ENCODE measurements around the gene PLN. TPM values are rescaled to one million over a fixed set of nuclear protein-coding genes. Genes with fewer than 3 reads are reported as not detected.
A peak's percentile ranks its signal among the peaks of the same experiment; 100 is the strongest.

PLN gene
- total RNA-seq, 3 donors from 2014 or later, result 2.9 to 5.7 (median 4.6) TPM

DNA sequence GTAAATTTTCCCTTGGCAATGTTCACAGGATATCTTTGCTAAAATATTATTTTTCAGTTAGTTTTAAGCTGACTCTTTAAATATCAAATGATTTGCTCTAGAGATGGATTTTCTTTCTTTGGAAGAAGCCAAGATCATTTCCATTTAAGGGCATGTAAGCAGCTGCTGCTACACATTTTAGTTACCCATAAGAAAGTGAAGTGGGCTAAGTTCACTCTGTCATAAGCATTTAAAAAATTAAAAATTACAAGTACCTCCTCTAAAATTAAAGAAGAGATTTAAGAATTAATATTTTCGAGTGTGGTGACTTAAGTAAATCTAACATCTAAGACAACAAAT is 1.2 kb upstream of the PLN start:
- no peaks in the 10 kb centered on the region for H3K4me1 ChIP-seq
- H3K4me3 ChIP-seq, result no peak overlapping the region
- no peak for TF ChIP-seq POLR2AphosphoS5 (IDR thresholded peaks at IDR 0.05)
- TF ChIP-seq, protein P1, sequence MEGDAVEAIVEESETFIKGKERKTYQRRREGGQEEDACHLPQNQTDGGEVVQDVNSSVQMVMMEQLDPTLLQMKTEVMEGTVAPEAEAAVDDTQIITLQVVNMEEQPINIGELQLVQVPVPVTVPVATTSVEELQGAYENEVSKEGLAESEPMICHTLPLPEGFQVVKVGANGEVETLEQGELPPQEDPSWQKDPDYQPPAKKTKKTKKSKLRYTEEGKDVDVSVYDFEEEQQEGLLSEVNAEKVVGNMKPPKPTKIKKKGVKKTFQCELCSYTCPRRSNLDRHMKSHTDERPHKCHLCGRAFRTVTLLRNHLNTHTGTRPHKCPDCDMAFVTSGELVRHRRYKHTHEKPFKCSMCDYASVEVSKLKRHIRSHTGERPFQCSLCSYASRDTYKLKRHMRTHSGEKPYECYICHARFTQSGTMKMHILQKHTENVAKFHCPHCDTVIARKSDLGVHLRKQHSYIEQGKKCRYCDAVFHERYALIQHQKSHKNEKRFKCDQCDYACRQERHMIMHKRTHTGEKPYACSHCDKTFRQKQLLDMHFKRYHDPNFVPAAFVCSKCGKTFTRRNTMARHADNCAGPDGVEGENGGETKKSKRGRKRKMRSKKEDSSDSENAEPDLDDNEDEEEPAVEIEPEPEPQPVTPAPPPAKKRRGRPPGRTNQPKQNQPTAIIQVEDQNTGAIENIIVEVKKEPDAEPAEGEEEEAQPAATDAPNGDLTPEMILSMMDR (IDR thresholded peaks at IDR 0.05), result no peak
- no peak for TF ChIP-seq POLR2A (IDR thresholded peaks at IDR 0.05)
- H3K9me3 ChIP-seq, result no peaks in the 10 kb centered on the region
- H3K27me3 ChIP-seq, result no peaks in the 10 kb centered on the region
- H3K36me3 ChIP-seq, result no peaks in the 10 kb centered on the region
- no peak overlapping the region for H3K27ac ChIP-seq
- no peak for DNase-seq (ENCODE audit: low spot score in 2 of 2)
- intact Hi-C loops (cut with DNase I; ENCODE audit: low total_unique reads), result no loop called here

DNA sequence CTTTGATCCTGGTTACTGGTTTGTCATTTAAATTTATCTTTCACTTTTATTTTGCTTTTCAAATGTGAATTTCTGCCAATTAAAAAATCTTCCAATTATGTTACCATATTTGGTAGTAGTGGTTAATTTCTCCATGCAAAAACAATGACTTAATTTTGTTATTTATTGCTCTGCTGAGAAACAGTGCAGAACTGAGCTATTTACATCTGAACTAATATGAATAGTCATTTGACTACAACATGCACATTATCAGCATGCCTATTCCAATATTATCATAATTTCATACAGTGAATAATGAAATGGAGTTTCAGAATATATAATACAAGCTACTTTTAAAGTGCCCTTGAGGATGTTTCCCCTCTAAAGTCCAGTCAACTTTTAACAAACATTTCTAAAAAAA is 517 bp downstream of the PLN start:
- TF ChIP-seq POLR2AphosphoS5 (IDR thresholded peaks at IDR 0.05) (no peak), POLR2A (IDR thresholded peaks at IDR 0.05) (no peak)
- TF ChIP-seq, protein P1 (IDR thresholded peaks at IDR 0.05), result no peak
- H3K36me3 ChIP-seq, result no peaks in the 10 kb centered on the region
- H3K4me1 ChIP-seq, result no peaks in the 10 kb centered on the region
- no peak overlapping the region for H3K27ac ChIP-seq
- intact Hi-C loops (cut with DNase I; ENCODE audit: low total_unique reads), result no loop called here
- no peak overlapping the region for H3K4me3 ChIP-seq
- no peaks in the 10 kb centered on the region for H3K9me3 ChIP-seq
- DNase-seq (ENCODE audit: low spot score in 2 of 2), result no peak
- no peaks in the 10 kb centered on the region for H3K27me3 ChIP-seq

DNA sequence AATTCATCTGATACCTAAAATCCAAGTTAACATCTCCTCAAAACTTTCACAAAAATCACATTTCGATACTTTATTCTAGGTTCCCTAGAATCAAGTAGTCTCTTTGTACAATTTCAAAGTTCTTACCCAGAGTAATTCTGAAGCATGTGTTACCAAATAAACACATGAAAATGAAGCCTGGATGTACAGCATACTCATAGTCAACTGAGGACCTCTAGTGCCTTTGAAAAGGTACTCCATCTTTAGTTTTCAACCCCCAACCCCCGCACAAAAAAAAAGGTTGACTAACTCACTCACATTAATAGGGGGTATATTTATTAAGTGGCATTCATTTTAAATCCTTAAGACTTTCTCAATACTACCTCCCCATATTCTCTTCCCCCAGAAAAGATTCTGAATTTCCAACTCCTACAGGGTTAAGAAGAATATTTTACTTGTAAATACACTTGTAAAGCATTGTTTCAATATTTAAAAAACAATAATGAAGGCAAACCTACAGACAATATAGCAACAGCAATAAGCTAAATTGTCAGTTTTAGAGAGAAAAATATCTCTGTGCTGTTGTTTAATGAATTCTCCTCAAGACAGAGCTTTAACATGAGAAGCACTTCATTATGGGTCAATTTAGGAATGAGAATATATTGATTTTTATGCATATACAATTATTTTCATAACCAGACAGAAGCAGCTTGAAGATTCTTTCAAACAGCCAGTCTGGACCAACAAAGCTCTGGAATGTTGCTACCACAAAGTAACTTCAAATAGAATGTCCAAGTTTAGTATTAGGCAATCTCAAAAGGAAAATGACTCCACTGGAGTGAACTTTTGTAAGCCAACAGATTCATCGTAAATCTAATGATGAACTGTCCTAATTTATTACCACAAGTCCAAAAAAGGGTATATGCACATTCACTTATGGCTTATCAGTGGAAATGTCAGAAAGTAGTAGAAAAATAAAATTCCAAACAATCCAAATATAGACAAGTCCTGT is 3.3 kb downstream of the PLN start:
- intact Hi-C loops (cut with DNase I; ENCODE audit: low total_unique reads), result no loop called here
- Histone ChIP-seq H3K36me3 (no peaks in the 10 kb centered on the region), H3K27ac (no peak overlapping the region), H3K27me3 (no peaks in the 10 kb centered on the region), H3K9me3 (no peaks in the 10 kb centered on the region), H3K4me3 (no peak overlapping the region), H3K4me1 (no peaks in the 10 kb centered on the region)
- TF ChIP-seq, protein P1 (IDR thresholded peaks at IDR 0.05), result peak in 2 of 3 donors; percentile 53 to 55
- no peak for TF ChIP-seq POLR2A (IDR thresholded peaks at IDR 0.05)
- TF ChIP-seq POLR2AphosphoS5 (IDR thresholded peaks at IDR 0.05), result no peak
- DNase-seq (ENCODE audit: low spot score in 2 of 2), result no peak

DNA sequence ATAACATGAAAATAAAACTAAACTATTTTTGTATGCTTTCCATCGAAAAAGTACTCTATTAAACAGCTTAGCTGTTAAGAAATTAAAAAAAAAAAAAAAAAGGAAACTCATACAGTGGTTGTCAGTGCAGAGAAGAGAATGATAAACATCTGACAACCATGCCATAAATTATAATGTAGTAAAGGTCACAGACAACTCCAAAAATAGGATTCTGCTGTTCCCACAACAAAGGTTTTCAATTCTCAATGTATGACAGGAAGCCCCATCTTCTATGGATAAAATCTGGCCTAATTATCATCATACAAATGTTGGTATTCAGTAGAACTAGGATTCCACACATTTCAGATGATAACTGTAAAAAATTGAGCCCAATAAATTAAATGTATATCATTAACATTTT is 5.0 kb downstream of the PLN start:
- H3K27me3 ChIP-seq, result no peaks in the 10 kb centered on the region
- intact Hi-C loops (cut with DNase I; ENCODE audit: low total_unique reads), result no loop called here
- no peak overlapping the region for H3K27ac ChIP-seq
- H3K4me3 ChIP-seq, result no peak overlapping the region
- no peak for DNase-seq (ENCODE audit: low spot score in 2 of 2)
- TF ChIP-seq POLR2AphosphoS5 (IDR thresholded peaks at IDR 0.05) (no peak), POLR2A (IDR thresholded peaks at IDR 0.05) (no peak)
- TF ChIP-seq, protein P1 (IDR thresholded peaks at IDR 0.05), result no peak
- no peaks in the 10 kb centered on the region for H3K9me3 ChIP-seq
- H3K4me1 ChIP-seq, result no peaks in the 10 kb centered on the region
- no peaks in the 10 kb centered on the region for H3K36me3 ChIP-seq

DNA sequence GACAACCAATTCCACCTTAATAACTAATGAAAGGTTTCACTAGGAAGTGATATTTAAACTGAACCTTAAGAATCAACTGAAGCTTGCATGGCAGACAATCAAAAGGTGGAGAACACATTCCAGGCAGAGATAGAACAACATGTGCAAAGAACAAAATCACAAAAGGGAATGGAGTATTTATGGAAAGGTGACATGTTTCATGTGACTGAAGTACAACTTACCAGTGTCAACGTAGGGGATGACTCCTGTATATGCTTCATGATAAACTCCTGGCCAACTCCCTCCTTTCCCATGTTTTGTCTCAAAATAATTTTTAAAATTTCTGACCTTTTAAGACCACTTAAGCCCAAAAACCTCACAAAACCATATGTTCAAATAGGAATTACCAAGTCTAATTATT is 6.6 kb downstream of the PLN start:
- Histone ChIP-seq H3K27me3 (no peaks in the 10 kb centered on the region), H3K4me1 (no peaks in the 10 kb centered on the region), H3K9me3 (no peaks in the 10 kb centered on the region), H3K36me3 (no peaks in the 10 kb centered on the region), H3K27ac (no peak overlapping the region), H3K4me3 (no peak overlapping the region)
- DNase-seq (ENCODE audit: low spot score in 2 of 2), result no peak
- intact Hi-C loops (cut with DNase I; ENCODE audit: low total_unique reads), result no loop called here
- TF ChIP-seq POLR2A (IDR thresholded peaks at IDR 0.05), result no peak
- TF ChIP-seq, protein P1 (IDR thresholded peaks at IDR 0.05), result no peak
- no peak for TF ChIP-seq POLR2AphosphoS5 (IDR thresholded peaks at IDR 0.05)
